HCT116 (cell line): ENCODE results near the gene KLHL35. TPM values are rescaled to one million over a fixed set of nuclear protein-coding genes. Genes with fewer than 3 reads are reported as not detected.

Source experiments
- ATAC-seq: fragments of 200-7000 bp; cut with Tn5 transposase; 2 replicates; pipeline ENCODE4 v1.9.1; 2020; ENCODE audit warnings: mild to moderate bottlenecking, moderate library complexity
- BruUV-seq: library from RNA; stranded (reverse); fragments of 400-500 nt; replicated peaks from 2 replicates; lab custom pipeline; 2021; lab: Mats Ljungman, UMichigan
- CTCF ChIA-PET: fragments of 300-600 bp; sonication (Branson Sonifier 250); formaldehyde crosslinking; loops from one replicate; lab custom pipeline; 2021; ENCODE audit warnings: antibody characterized with exemption; lab: Charles Lee
- POLR2A ChIA-PET: fragments of 300-600, 350-600 bp; sonication (Branson Sonifier 250); formaldehyde crosslinking; loops from one replicate; lab custom pipeline; 2021; ENCODE audit warnings: antibody characterized with exemption; lab: Charles Lee
- RAD21 ChIA-PET, 2 experiments: fragments of 300-600 bp; sonication (Branson Sonifier 250); formaldehyde crosslinking; loops; one replicate each; lab custom pipeline; 2023; ENCODE audit warnings: low total read pairs in 2 of 2; ENCODE audit not compliant: uncharacterized antibody in 2 of 2, unreplicated experiment in 2 of 2, low non-redundant PET in 1 of 2; lab: Charles Lee
- DNase-seq: peaks from one replicate; pipeline ENCODE4 v3.0.0-alpha.2; 2010; ENCODE audit warnings: low read depth, low spot score
- H2AFZ ChIP-seq: fragments of 200-600 bp; shearing (Covaris generic), sonication (generic); 2 replicates; pipeline ENCODE4 v1.6.1; 2017; ENCODE audit warnings: low read depth, mixed run types, mixed read lengths, antibody characterized with exemption, low read length; ENCODE audit not compliant: poor library complexity, severe bottlenecking
- H3K27ac ChIP-seq: 2 replicates; pipeline ENCODE4 v1.5.1; 2012; ENCODE audit warnings: low read depth, low read length
- H3K27me3 ChIP-seq: fragments of 200-600 bp; sonication (generic); 2 replicates; pipeline ENCODE4 v1.6.1; 2016; ENCODE audit warnings: mixed run types, low read length, mixed read lengths; ENCODE audit not compliant: insufficient read depth
- H3K36me3 ChIP-seq, 2 experiments: fragments of 200-500 bp in 1 of 2; fragments of 200-600 bp in 1 of 2; sonication (Bioruptor generic) in 1 of 2; sonication (generic) in 1 of 2; 2 replicates each; pipeline versions ENCODE4 v1.5.1 to v1.6.1; 2014 to 2016; ENCODE audit warnings: low read length in 2 of 2, inconsistent platforms in 1 of 2, mixed read lengths in 1 of 2, mixed run types in 1 of 2; ENCODE audit not compliant: insufficient read depth in 2 of 2, control insufficient read depth in 1 of 2
- H3K4me1 ChIP-seq, 2 experiments: fragments of 200-600 bp in 1 of 2; sonication (generic) in 1 of 2; 2 replicates each; pipeline versions ENCODE4 v1.5.1 to v1.6.1; 2012 to 2017; ENCODE audit warnings: low read length in 2 of 2, inconsistent platforms in 1 of 2, mild to moderate bottlenecking in 1 of 2, mixed read lengths in 1 of 2, mixed run types in 1 of 2, moderate library complexity in 1 of 2; ENCODE audit not compliant: insufficient read depth in 2 of 2, control insufficient read depth in 1 of 2
- H3K4me2 ChIP-seq: fragments of 200-600 bp; sonication (generic); 2 replicates; pipeline ENCODE4 v1.6.1; 2017; ENCODE audit warnings: mixed run types, low read length, mixed read lengths
- H3K4me3 ChIP-seq, 2 experiments: fragments of 200-600 bp in 1 of 2; sonication (generic) in 1 of 2; replicated peaks in 1 of 2; 2 replicates each; pipeline ENCODE4 v1.5.1; 2011 to 2016; ENCODE audit warnings: low read length in 2 of 2, control low read depth in 1 of 2, low read depth in 1 of 2, mild to moderate bottlenecking in 1 of 2, mixed read lengths in 1 of 2, mixed run types in 1 of 2
- H3K79me2 ChIP-seq: fragments of 200-600 bp; sonication (generic); 2 replicates; pipeline ENCODE4 v1.6.1; 2017; ENCODE audit warnings: mild to moderate bottlenecking, mixed run types, low read length, moderate library complexity, mixed read lengths; ENCODE audit not compliant: insufficient read depth
- H3K9ac ChIP-seq: fragments of 200-600 bp; sonication (generic); 2 replicates; pipeline ENCODE4 v1.6.1; 2016; ENCODE audit warnings: low read length, mixed read lengths
- H3K9me2 ChIP-seq: fragments of 200-600 bp; sonication (generic), shearing (Covaris generic); 2 replicates; pipeline ENCODE4 v1.6.1; 2017; ENCODE audit warnings: mixed run types, mild to moderate bottlenecking, moderate library complexity; ENCODE audit not compliant: insufficient read depth
- H3K9me3 ChIP-seq, 2 experiments: fragments of 200-500 bp in 1 of 2; fragments of 200-600 bp in 1 of 2; sonication (Bioruptor generic) in 1 of 2; sonication (generic) in 1 of 2; 2 replicates each; pipeline ENCODE4 v1.6.1; 2014 to 2017; ENCODE audit warnings: low read length in 2 of 2, mixed read lengths in 2 of 2, inconsistent platforms in 1 of 2, low read depth in 1 of 2, mild to moderate bottlenecking in 1 of 2, mixed run types in 1 of 2, moderate library complexity in 1 of 2; ENCODE audit not compliant: control insufficient read depth in 1 of 2, insufficient read depth in 1 of 2
- H4K20me1 ChIP-seq: fragments of 200-600 bp; sonication (generic), shearing (Covaris generic); 2 replicates; pipeline ENCODE4 v1.6.1; 2017; ENCODE audit warnings: mixed run types, mild to moderate bottlenecking, moderate library complexity; ENCODE audit not compliant: insufficient read depth
- ATF3 ChIP-seq: IDR thresholded peaks from 2 replicates; pipeline ENCODE4 v1.6.1; 2012
- CEBPB ChIP-seq: IDR thresholded peaks from 2 replicates; pipeline ENCODE4 v1.6.1; 2012; ENCODE audit warnings: low read depth
- CTCF ChIP-seq, 3 experiments: fragments of 200-600 bp in 1 of 3; sonication (generic) in 1 of 3; IDR thresholded peaks in 2 of 3; conservative IDR thresholded peaks in 1 of 3; 2 replicates each; pipeline ENCODE4 v1.5.1; 2012 to 2017; ENCODE audit warnings: low read depth in 2 of 3, low read length in 2 of 3, antibody characterized with exemption in 1 of 3, borderline replicate concordance in 1 of 3, control low read depth in 1 of 3, mild to moderate bottlenecking in 1 of 3, mixed read lengths in 1 of 3, mixed run types in 1 of 3, moderate library complexity in 1 of 3; ENCODE audit not compliant: insufficient read depth in 1 of 3
- EGR1 ChIP-seq: IDR thresholded peaks from 2 replicates; pipeline ENCODE4 v1.6.1; 2012; ENCODE audit warnings: low read depth
- ELF1 ChIP-seq: IDR thresholded peaks from 2 replicates; pipeline ENCODE4 v1.6.1; 2012; ENCODE audit warnings: low read depth, borderline replicate concordance
- EZH2 ChIP-seq: fragments of 200-600 bp; sonication (generic); IDR thresholded peaks from 2 replicates; pipeline ENCODE4 v1.6.1; 2017; ENCODE audit warnings: antibody characterized with exemption, mixed run types
- EZH2phosphoT487 ChIP-seq: fragments of 200-600 bp; IDR thresholded peaks from 2 replicates; pipeline ENCODE4 v1.6.1; 2018; ENCODE audit warnings: antibody characterized with exemption, borderline replicate concordance
- FOSL1 ChIP-seq: IDR thresholded peaks from 2 replicates; pipeline ENCODE4 v1.6.1; 2012; ENCODE audit warnings: low read depth
- JUND ChIP-seq: IDR thresholded peaks from 2 replicates; pipeline ENCODE4 v1.6.1; 2012
- MAX ChIP-seq: IDR thresholded peaks from 2 replicates; pipeline ENCODE4 v1.6.1; 2012
- POLR2A ChIP-seq: IDR thresholded peaks from 2 replicates; pipeline ENCODE4 v1.7.0; 2011; ENCODE audit warnings: borderline replicate concordance; ENCODE audit not compliant: insufficient read depth, insufficient read length; ENCODE audit errors: extremely low read depth
- POLR2AphosphoS5 ChIP-seq: IDR thresholded peaks from 2 replicates; pipeline ENCODE4 v1.6.1; 2011; ENCODE audit warnings: mild to moderate bottlenecking, low read depth, low read length, moderate library complexity
- SIN3A ChIP-seq: IDR thresholded peaks from 2 replicates; pipeline ENCODE4 v1.6.1; 2012; ENCODE audit warnings: low read depth
- SRF ChIP-seq: IDR thresholded peaks from 2 replicates; pipeline ENCODE4 v1.6.1; 2012; ENCODE audit warnings: low read depth
- TCF7L2 ChIP-seq: IDR thresholded peaks from 2 replicates; pipeline ENCODE4 v1.7.0; 2011; ENCODE audit warnings: borderline replicate concordance, inconsistent platforms; ENCODE audit not compliant: insufficient read depth, insufficient read length; ENCODE audit errors: extremely low read depth
- YY1 ChIP-seq: IDR thresholded peaks from 2 replicates; pipeline ENCODE4 v1.6.1; 2011; ENCODE audit warnings: low read length, low read depth, moderate library complexity, mild to moderate bottlenecking; ENCODE audit not compliant: insufficient replicate concordance; ENCODE audit errors: extremely low read depth
- ZBTB33 ChIP-seq: IDR thresholded peaks from 2 replicates; pipeline ENCODE4 v1.6.1; 2011; ENCODE audit warnings: mild to moderate bottlenecking, low read length, moderate library complexity; ENCODE audit not compliant: insufficient replicate concordance; ENCODE audit errors: extremely low read depth
- ZFX ChIP-seq: fragments of 450-650 bp; IDR thresholded peaks from 2 replicates; pipeline ENCODE4 v1.6.1; 2017
- ZNF274 ChIP-seq: fragments of 200-500 bp; sonication (Bioruptor generic); IDR thresholded peaks from 2 replicates; pipeline ENCODE4 v1.6.1; 2014; ENCODE audit warnings: mild to moderate bottlenecking, low read depth, low read length, inconsistent platforms
- intact Hi-C: fragments of 100-400 bp; cut with micrococcal nuclease; formaldehyde crosslinking; loops from 2 replicates; pipeline ENCODE4 v1.10.0; 2022
- total RNA-seq: library from RNA; stranded (reverse); gene quantifications from one replicate; pipeline ENCODE4 v1.2.1, GENCODE V29; 2021; ENCODE audit not compliant: unreplicated experiment

Gene KLHL35
- total RNA-seq, 1 experiment from 2014 or later: 1.7 TPM

GRCh38 chr11:75424396-75424795 is 8.6 kb downstream of the KLHL35 start (continued):
- TF ChIP-seq ZNF274 (no peak), POLR2AphosphoS5 (no peak), YY1 (no peak), EZH2phosphoT487 (no peak), MAX (no peak), ELF1 (no peak), ZFX (no peak), CTCF (IDR thresholded peaks at IDR 0.05 in 2 of 3, conservative IDR thresholded peaks at IDR 0.05 in 1 of 3; ENCODE audit: borderline replicate concordance in 1 of 3, insufficient read depth in 1 of 3, low read depth in 2 of 3, low read length in 2 of 3) (no peak), CEBPB (no peak)

GRCh38 chr11:75423721-75424120 is 9.3 kb downstream of the KLHL35 start:
- Histone ChIP-seq H3K9me2 (no peaks in the 10 kb centered on the region), H3K4me1 (no peaks in the 10 kb centered on the region; a peak in 1 of 4 replicates), H3K79me2 (no peaks in the 10 kb centered on the region), H3K27ac (no peak overlapping the region), H3K9ac (no peak overlapping the region), H3K36me3 (peaks cover 0 to 8% of the 10 kb centered on the region in 2 experiments), H4K20me1 (no peaks in the 10 kb centered on the region), H2AFZ (no peak overlapping the region), H3K9me3 (no peaks in the 10 kb centered on the region), H3K27me3 (no peaks in the 10 kb centered on the region), H3K4me2 (no peak overlapping the region), H3K4me3 (no peak overlapping the region)
- no TSS peak for BruUV-seq
- RAD21 ChIA-PET: no interaction called here
- DNase-seq: no peak
- POLR2A ChIA-PET: interaction anchor here (0.8 kb wide), 1 partner anchor 12 kb away, joined by 3 read pairs; no protein-coding TSS in a partner anchor
- intact Hi-C loops: no loop called here
- no peak for ATAC-seq
- CTCF ChIA-PET: no interaction called here
- no peak for TF ChIP-seq TCF7L2
- no peak for TF ChIP-seq FOSL1
- no peak for TF ChIP-seq ZNF274
- TF ChIP-seq SIN3A: no peak
- TF ChIP-seq ZBTB33: no peak
- no peak for TF ChIP-seq ATF3
- TF ChIP-seq POLR2AphosphoS5: no peak
- no peak for TF ChIP-seq JUND
- no peak for TF ChIP-seq ELF1
- no peak for TF ChIP-seq CTCF (IDR thresholded peaks at IDR 0.05 in 2 of 3, conservative IDR thresholded peaks at IDR 0.05 in 1 of 3; ENCODE audit: borderline replicate concordance in 1 of 3, insufficient read depth in 1 of 3, low read depth in 2 of 3, low read length in 2 of 3)
- no peak for TF ChIP-seq POLR2A
- no peak for TF ChIP-seq SRF
- TF ChIP-seq EGR1: no peak
- TF ChIP-seq YY1: no peak
- no peak for TF ChIP-seq EZH2
